NB4 (cell line): ENCODE measurements around the gene JAG2.

Source experiments
- MYC ChIP-seq: IDR thresholded peaks from 2 replicates; pipeline ENCODE4 v1.6.1; 2011; ENCODE audit warnings: low read depth, low read length
- POLR2A ChIP-seq: IDR thresholded peaks from 2 replicates; pipeline ENCODE4 v1.6.1; 2011; ENCODE audit warnings: mild to moderate bottlenecking; ENCODE audit not compliant: insufficient read length; ENCODE audit errors: extremely low read depth

- TF ChIP-seq MYC: no peak
- no peak for TF ChIP-seq POLR2A
These were observed 30.5 kb upstream of the JAG2 start for GRCh38 chr14:105199093-105199492.
